Stomach (tissue), 9 donors: Measurements from ENCODE around the gene GNG7. TPM values are rescaled to one million over a fixed set of nuclear protein-coding genes. Genes with fewer than 3 reads are reported as not detected.
"Not testable (repeated sequence)": the region's sequence is repeated elsewhere in the genome, so short reads cannot be mapped to it uniquely, and the experiment has no call there.

ENCODE experiments used
- DNase-seq, 2 donors: peaks; one replicate each; pipeline versions ENCODE4 v3.0.0 to v3.0.0-alpha.2; 2013 to 2019
- H3K27ac ChIP-seq, 5 donors: fragments of 200-600 bp in 4 of 5; sonication (generic) in 4 of 5; one replicate each; pipeline ENCODE4 v1.5.1; 2013 to 2019; ENCODE audit warnings: mild to moderate bottlenecking in 1 of 5, moderate library complexity in 1 of 5
- H3K27me3 ChIP-seq, 3 donors: fragments of 200-600 bp; sonication (generic); one replicate each; pipeline ENCODE4 v1.5.1; 2017 to 2019; ENCODE audit warnings: mixed run types in 1 of 3
- H3K36me3 ChIP-seq, 4 donors: fragments of 200-600 bp; sonication (generic); 1 replicate in 3 of 4; 2 replicates in 1 of 4; pipeline ENCODE4 v1.5.1; 2016 to 2019
- H3K4me1 ChIP-seq, 4 donors: fragments of 200-600 bp; sonication (generic); one replicate each; pipeline ENCODE4 v1.5.1; 2016 to 2019
- H3K4me3 ChIP-seq, 4 donors: fragments of 200-600 bp; sonication (generic) in 3 of 4; one replicate each; pipeline ENCODE4 v1.5.1; 2016 to 2019; ENCODE audit warnings: mild to moderate bottlenecking in 1 of 4
- H3K9me3 ChIP-seq, 4 donors: fragments of 200-600 bp; sonication (generic); one replicate each; pipeline ENCODE4 v1.5.1; 2016 to 2019
- CTCF ChIP-seq, 7 experiments: fragments of 450-650 bp in 4 of 7; fragments of 200-600 bp in 3 of 7; sonication (generic) in 3 of 7; IDR thresholded peaks; one replicate each; pipeline ENCODE4 v1.5.1; 2016 to 2019; ENCODE audit warnings: antibody characterized with exemption in 7 of 7, control low read depth in 2 of 7, mild to moderate bottlenecking in 1 of 7
- EP300 ChIP-seq: sonication (generic); formaldehyde crosslinking; IDR thresholded peaks from one replicate; pipeline ENCODE4 v1.6.1; 2017; ENCODE audit warnings: antibody characterized with exemption
- POLR2A ChIP-seq, 4 donors: fragments of 450-650 bp; IDR thresholded peaks; one replicate each; pipeline ENCODE4 v1.6.1; 2016; ENCODE audit warnings: antibody characterized with exemption in 4 of 4, control low read depth in 2 of 4, mild to moderate bottlenecking in 1 of 4, moderate library complexity in 1 of 4
- POLR2AphosphoS5 ChIP-seq, 3 donors: sonication (generic); formaldehyde crosslinking; IDR thresholded peaks; one replicate each; pipeline ENCODE4 v1.6.1; 2016; ENCODE audit warnings: antibody characterized with exemption in 3 of 3
- WGBS, 5 donors: extraction: QIAGEN DNeasy Blood & Tissue Kit in 3 of 5; methylation state at CpG; one replicate each; pipeline versions ENCODE4 v1.1.5 to v1.1.7; 2013 to 2018; 5-methylcytosine and 5-hydroxymethylcytosine counted together
- intact Hi-C: fragments of 100-400 bp; cut with DNase I; formaldehyde crosslinking; loops from one replicate; pipeline ENCODE4 v1.15.1; 2023; ENCODE audit warnings: low total_unique reads
- polyA plus RNA-seq, 3 donors: library from polyadenylated mRNA; stranded (reverse); fragments of 200-250 nt; gene quantifications; one replicate each; pipeline ENCODE4 v1.2.3, GENCODE V29; 2013
- total RNA-seq, 5 donors: library from RNA; depleted of rRNA; stranded (reverse); fragments of >200 nt; gene quantifications; one replicate each; pipeline versions ENCODE4 v1.1.0 to v1.2.3, GENCODE V29; 2014 to 2016
- donor health status: healthy with polysubstance abuse.
- donor health status: Bipolar disorder and iron deficiency.
- donor health status: healthy.

GNG7 gene
- total and polyA plus RNA-seq, 8 donors: 0.58 to 15.1 (median 4.3) TPM

GRCh38 chr19:2533686-2534422 lies 168.6 kb downstream of the GNG7 start:
- Histone ChIP-seq H3K4me3 (no peak overlapping the region), H3K27me3 (no peaks in the 10 kb centered on the region), H3K4me1 (peaks cover 0 to 20% (median 12%) of the 10 kb centered on the region in 4 donors), H3K27ac (peak overlapping the region in 3 of 5 donors; percentile 20 to 35 (median 33)), H3K9me3 (peaks cover 0 to 4% (median 0%) of the 10 kb centered on the region in 4 donors), H3K36me3 (no peaks in the 10 kb centered on the region)
- DNase-seq: no peak
- WGBS, 5 donors: 75 to 83% (median 79%) methylated on average over 6 of the region's 6 CpGs
- TF ChIP-seq POLR2A (IDR thresholded peaks at IDR 0.05) (no peak), EP300 (no peak), CTCF (IDR thresholded peaks at IDR 0.05) (no peak), POLR2AphosphoS5 (IDR thresholded peaks at IDR 0.05) (no peak)
- intact Hi-C loops: no loop called here

- Histone ChIP-seq H3K36me3 (no peaks in the 10 kb centered on the region), H3K27me3 (no peaks in the 10 kb centered on the region), H3K4me1 (peaks cover 0 to 24% (median 16%) of the 10 kb centered on the region in 4 donors), H3K27ac (peak overlapping the region in 3 of 5 donors; percentile 20 to 35 (median 33)), H3K4me3 (no peak overlapping the region), H3K9me3 (peaks cover 0 to 4% (median 0%) of the 10 kb centered on the region in 4 donors)
- TF ChIP-seq POLR2A (IDR thresholded peaks at IDR 0.05) (no peak), EP300 (no peak), POLR2AphosphoS5 (IDR thresholded peaks at IDR 0.05) (no peak), CTCF (IDR thresholded peaks at IDR 0.05) (no peak)
- intact Hi-C loops: no loop called here
- 44 to 68% (median 58%) methylated on average over 2 of the region's 2 CpGs for WGBS, 5 donors
- DNase-seq: no peak
Measured at GRCh38 chr19:2533072-2533425, 169.4 kb downstream of the GNG7 start.

GRCh38 chr19:2532252-2533071 lies 170.0 kb downstream of the GNG7 start:
- Histone ChIP-seq H3K27me3 (no peaks in the 10 kb centered on the region), H3K36me3 (no peaks in the 10 kb centered on the region), H3K27ac (peak overlapping the region in 3 of 5 donors; percentile 27 to 33 (median 27)), H3K9me3 (peaks cover 0 to 4% (median 0%) of the 10 kb centered on the region in 4 donors), H3K4me3 (no peak overlapping the region), H3K4me1 (peaks cover 0 to 24% (median 16%) of the 10 kb centered on the region in 4 donors)
- intact Hi-C loops: no loop called here
- no peak for DNase-seq
- WGBS, 5 donors: 82 to 87% (median 83%) methylated on average over 7 of the region's 7 CpGs
- TF ChIP-seq EP300 (no peak), POLR2AphosphoS5 (IDR thresholded peaks at IDR 0.05) (peak in 2 of 3 donors; percentile 40 to 44)

- not testable (repeated sequence) for DNase-seq, H3K27me3 ChIP-seq
- WGBS, 5 donors: 76 to 92% (median 90%) methylated on average over 8 to 10 of the region's 10 CpGs
Measured at GRCh38 chr19:2529942-2530341, 172.6 kb downstream of the GNG7 start.

GRCh38 chr19:2529473-2529918 lies 173.0 kb downstream of the GNG7 start:
- Histone ChIP-seq H3K27me3 (no peaks in the 10 kb centered on the region), H3K4me3 (no peak overlapping the region), H3K4me1 (peaks cover 4 to 25% (median 20%) of the 10 kb centered on the region in 4 donors), H3K27ac (no peak overlapping the region), H3K36me3 (no peaks in the 10 kb centered on the region), H3K9me3 (peaks cover 0 to under 1% (median 0%) of the 10 kb centered on the region in 4 donors)
- 82 to 90% (median 90%) methylated on average over 9 of the region's 9 CpGs for WGBS, 5 donors
- intact Hi-C loops: no loop called here
- no peak for TF ChIP-seq EP300
- no peak for TF ChIP-seq CTCF (IDR thresholded peaks at IDR 0.05)
- no peak for TF ChIP-seq POLR2AphosphoS5 (IDR thresholded peaks at IDR 0.05)
- no peak for TF ChIP-seq POLR2A (IDR thresholded peaks at IDR 0.05)
- DNase-seq: no peak

More at GRCh38 chr19:2529942-2530341, 172.6 kb downstream of the GNG7 start:
- intact Hi-C loops, H3K9me3 ChIP-seq, H3K4me3 ChIP-seq, H3K27ac ChIP-seq, H3K36me3 ChIP-seq: not testable (repeated sequence)
- peaks cover 2 to 21% (median 17%) of the 10 kb centered on the region in 4 donors for H3K4me1 ChIP-seq
